Gastroesophageal sphincter (tissue), 3 donors: ENCODE data around the gene CIAO2B.

Experiments used
- EP300 ChIP-seq: sonication (generic); formaldehyde crosslinking; IDR thresholded peaks from one replicate; pipeline ENCODE4 v1.6.1; 2017; ENCODE audit warnings: antibody characterized with exemption, mild to moderate bottlenecking
- POLR2A ChIP-seq, 2 donors: fragments of 450-650 bp; IDR thresholded peaks; one replicate each; pipeline ENCODE4 v1.6.1; 2017; ENCODE audit warnings: antibody characterized with exemption in 2 of 2, mild to moderate bottlenecking in 2 of 2, moderate library complexity in 1 of 2
- TF ChIP-seq, protein P1 (sequence below), 4 experiments: fragments of 200-600 bp in 2 of 4; fragments of 450-650 bp in 2 of 4; sonication (generic) in 1 of 4; IDR thresholded peaks; one replicate each; pipeline ENCODE4 v1.5.1; 2017 to 2019; ENCODE audit warnings: antibody characterized with exemption in 4 of 4, mild to moderate bottlenecking in 2 of 4, moderate library complexity in 2 of 4

DNA sequence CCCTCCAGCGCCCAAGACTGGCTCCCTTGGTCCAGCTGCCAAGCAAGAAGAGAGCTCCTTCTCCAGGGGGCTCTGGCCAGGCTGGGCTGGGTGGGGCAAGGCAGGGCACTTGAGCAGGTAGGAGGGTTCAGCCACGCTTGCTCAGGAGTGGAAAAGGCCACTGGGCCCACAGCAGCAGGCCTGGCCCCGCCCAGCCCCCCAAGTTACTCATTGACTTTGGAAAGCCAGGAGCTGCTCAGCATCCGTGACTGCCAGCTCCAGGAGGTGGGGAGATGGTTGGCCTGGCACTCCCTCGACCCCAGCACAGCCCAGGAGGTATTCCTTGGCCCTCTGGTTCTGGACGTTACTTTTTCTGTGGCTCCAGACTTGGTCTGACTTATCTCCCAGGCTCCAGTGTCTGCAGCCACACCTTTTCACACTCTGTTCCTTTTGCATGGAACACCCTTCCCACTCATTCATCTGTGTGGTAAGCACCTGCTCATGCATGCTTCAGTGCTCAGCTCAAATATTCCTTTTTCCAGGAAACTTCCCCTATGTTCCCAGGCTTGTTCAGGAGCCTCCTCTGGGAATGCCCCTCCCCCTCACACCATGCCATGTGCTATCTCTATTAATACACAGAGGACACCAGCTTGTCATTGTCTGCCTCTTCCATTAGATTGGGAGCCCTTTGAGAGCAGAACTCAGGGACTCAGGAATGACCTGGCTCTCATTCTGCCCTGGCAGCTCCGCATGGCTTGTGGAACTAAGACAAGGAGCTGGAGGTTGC lies 15.2 kb downstream of the CIAO2B start, which contains the start of gene CDH16:
- TF ChIP-seq, protein P1, sequence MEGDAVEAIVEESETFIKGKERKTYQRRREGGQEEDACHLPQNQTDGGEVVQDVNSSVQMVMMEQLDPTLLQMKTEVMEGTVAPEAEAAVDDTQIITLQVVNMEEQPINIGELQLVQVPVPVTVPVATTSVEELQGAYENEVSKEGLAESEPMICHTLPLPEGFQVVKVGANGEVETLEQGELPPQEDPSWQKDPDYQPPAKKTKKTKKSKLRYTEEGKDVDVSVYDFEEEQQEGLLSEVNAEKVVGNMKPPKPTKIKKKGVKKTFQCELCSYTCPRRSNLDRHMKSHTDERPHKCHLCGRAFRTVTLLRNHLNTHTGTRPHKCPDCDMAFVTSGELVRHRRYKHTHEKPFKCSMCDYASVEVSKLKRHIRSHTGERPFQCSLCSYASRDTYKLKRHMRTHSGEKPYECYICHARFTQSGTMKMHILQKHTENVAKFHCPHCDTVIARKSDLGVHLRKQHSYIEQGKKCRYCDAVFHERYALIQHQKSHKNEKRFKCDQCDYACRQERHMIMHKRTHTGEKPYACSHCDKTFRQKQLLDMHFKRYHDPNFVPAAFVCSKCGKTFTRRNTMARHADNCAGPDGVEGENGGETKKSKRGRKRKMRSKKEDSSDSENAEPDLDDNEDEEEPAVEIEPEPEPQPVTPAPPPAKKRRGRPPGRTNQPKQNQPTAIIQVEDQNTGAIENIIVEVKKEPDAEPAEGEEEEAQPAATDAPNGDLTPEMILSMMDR (IDR thresholded peaks at IDR 0.05), result no peak
- no peak for TF ChIP-seq POLR2A (IDR thresholded peaks at IDR 0.05)
- no peak for TF ChIP-seq EP300
